T-helper 17 cell (primary cell): ENCODE measurements around the gene APOBEC4. TPM values are rescaled to one million over a fixed set of nuclear protein-coding genes. Genes with fewer than 3 reads are reported as not detected.
A peak's percentile ranks its signal among the peaks of the same experiment; 100 is the strongest.

Experiments used
- ATAC-seq: fragments of 150-1000 bp; cut with Tn5 transposase; 2 replicates; pipeline ENCODE4 v1.10.0; 2021; ENCODE audit warnings: mild to moderate bottlenecking, moderate library complexity
- DNase-seq, 3 donors: peaks; one replicate each; pipeline versions ENCODE4 v3.0.0 to v3.0.0-alpha.2; 2020 to 2021
- H3K9me3 ChIP-seq: one replicate; pipeline ENCODE4 v1.7.0; 2013; ENCODE audit warnings: low read length, mild to moderate bottlenecking; ENCODE audit not compliant: control insufficient read depth, poor library complexity, severe bottlenecking
- H3K27ac Mint-ChIP-seq: one replicate; pipeline ENCODE4 v1.8.0; 2022; ENCODE audit warnings: mild to moderate bottlenecking, moderate library complexity, mixed read lengths
- H3K27me3 Mint-ChIP-seq: one replicate; pipeline ENCODE4 v1.8.0; 2022; ENCODE audit warnings: mixed read lengths
- H3K36me3 Mint-ChIP-seq: one replicate; pipeline ENCODE4 v1.8.0; 2022; ENCODE audit warnings: low read depth, mixed read lengths
- H3K4me1 Mint-ChIP-seq: one replicate; pipeline ENCODE4 v1.8.0; 2022; ENCODE audit warnings: mild to moderate bottlenecking, mixed read lengths
- H3K4me3 Mint-ChIP-seq: one replicate; pipeline ENCODE4 v1.8.0; 2022; ENCODE audit warnings: mild to moderate bottlenecking, moderate library complexity, mixed read lengths
- total RNA-seq, 4 donors: library from RNA in 2 of 4; stranded (reverse) in 2 of 4; gene quantifications; one replicate each; pipeline ENCODE4 v1.2.3 and lab custom pipeline; 2022 to 2026

APOBEC4 gene
- total RNA-seq, 2 donors from 2014 or later = not detected

- Mint-ChIP-seq H3K27me3 (peaks cover 6% of the 10 kb centered on the region), H3K4me3 (no peak overlapping the region), H3K4me1 (peaks cover 28% of the 10 kb centered on the region), H3K27ac (no peak overlapping the region), H3K36me3 (no peaks in the 10 kb centered on the region)
- ATAC-seq = peak; percentile 78
- DNase-seq = peak; percentile 43 to 64 (median 47)
- no peaks in the 10 kb centered on the region for H3K9me3 ChIP-seq
Measured at GRCh38 chr1:183655562-183656075, 2.5 kb upstream of the APOBEC4 start.

GRCh38 chr1:183654706-183655105 is 1.6 kb upstream of the APOBEC4 start:
- Mint-ChIP-seq H3K4me1 (peaks cover 28% of the 10 kb centered on the region), H3K27me3 (no peaks in the 10 kb centered on the region), H3K27ac (no peak overlapping the region), H3K36me3 (no peaks in the 10 kb centered on the region), H3K4me3 (no peak overlapping the region)
- DNase-seq (no peak), ATAC-seq (no peak)
- no peaks in the 10 kb centered on the region for H3K9me3 ChIP-seq

- H3K36me3 Mint-ChIP-seq = no peaks in the 10 kb centered on the region
- no peak overlapping the region for H3K4me3 Mint-ChIP-seq
- DNase-seq = no peak
- peak overlapping the region; percentile 91 for H3K27ac Mint-ChIP-seq
- H3K27me3 Mint-ChIP-seq = no peaks in the 10 kb centered on the region
- ATAC-seq = no peak
- no peaks in the 10 kb centered on the region for H3K9me3 ChIP-seq
- H3K4me1 Mint-ChIP-seq = peaks cover 28% of the 10 kb centered on the region
Measured at GRCh38 chr1:183653876-183654451, 848 bp upstream of the APOBEC4 start.

- H3K36me3 Mint-ChIP-seq = no peaks in the 10 kb centered on the region
- H3K9me3 ChIP-seq = no peaks in the 10 kb centered on the region
- H3K4me1 Mint-ChIP-seq = peaks cover 28% of the 10 kb centered on the region
- no peak for DNase-seq
- H3K27ac Mint-ChIP-seq = peak overlapping the region; percentile 91
- H3K4me3 Mint-ChIP-seq = no peak overlapping the region
- ATAC-seq = no peak
- no peaks in the 10 kb centered on the region for H3K27me3 Mint-ChIP-seq
Measured at GRCh38 chr1:183653462-183653794, 312 bp upstream of the APOBEC4 start.

GRCh38 chr1:183652107-183652506 is 1.0 kb downstream of the APOBEC4 start:
- peak overlapping the region; percentile 89 for H3K27ac Mint-ChIP-seq
- peaks cover 28% of the 10 kb centered on the region for H3K4me1 Mint-ChIP-seq
- peak overlapping the region; percentile 58 for H3K4me3 Mint-ChIP-seq
- no peak for DNase-seq
- ATAC-seq = peak; percentile 77
- H3K9me3 ChIP-seq = no peaks in the 10 kb centered on the region
- H3K36me3 Mint-ChIP-seq = peaks cover 2% of the 10 kb centered on the region
- peaks cover 5% of the 10 kb centered on the region for H3K27me3 Mint-ChIP-seq

- ATAC-seq = no peak
- peaks cover 2% of the 10 kb centered on the region for H3K36me3 Mint-ChIP-seq
- no peaks in the 10 kb centered on the region for H3K9me3 ChIP-seq
- peaks cover 9% of the 10 kb centered on the region for H3K27me3 Mint-ChIP-seq
- peak overlapping the region; percentile 89 for H3K27ac Mint-ChIP-seq
- peak overlapping the region; percentile 58 for H3K4me3 Mint-ChIP-seq
- H3K4me1 Mint-ChIP-seq = peaks cover 31% of the 10 kb centered on the region
- no peak for DNase-seq
Measured at GRCh38 chr1:183651612-183652011, 1.5 kb downstream of the APOBEC4 start.

- Mint-ChIP-seq H3K27ac (no peak overlapping the region), H3K27me3 (peaks cover 18% of the 10 kb centered on the region), H3K4me3 (no peak overlapping the region), H3K4me1 (peaks cover 24% of the 10 kb centered on the region), H3K36me3 (peaks cover 5% of the 10 kb centered on the region)
- ATAC-seq (no peak), DNase-seq (no peak)
- H3K9me3 ChIP-seq = no peaks in the 10 kb centered on the region
Measured at GRCh38 chr1:183648042-183648441, 5.1 kb downstream of the APOBEC4 start.

GRCh38 chr1:183646776-183647175 is 6.3 kb downstream of the APOBEC4 start:
- Mint-ChIP-seq H3K27me3 (peaks cover 18% of the 10 kb centered on the region), H3K4me1 (peaks cover 11% of the 10 kb centered on the region), H3K27ac (no peak overlapping the region), H3K4me3 (no peak overlapping the region), H3K36me3 (peaks cover 5% of the 10 kb centered on the region)
- ATAC-seq (no peak), DNase-seq (no peak)
- H3K9me3 ChIP-seq = no peaks in the 10 kb centered on the region

GRCh38 chr1:183645531-183645930 is 7.6 kb downstream of the APOBEC4 start:
- peaks cover 5% of the 10 kb centered on the region for H3K36me3 Mint-ChIP-seq
- DNase-seq = no peak
- no peak for ATAC-seq
- no peak overlapping the region for H3K4me3 Mint-ChIP-seq
- peaks cover 18% of the 10 kb centered on the region for H3K27me3 Mint-ChIP-seq
- no peaks in the 10 kb centered on the region for H3K9me3 ChIP-seq
- no peak overlapping the region for H3K27ac Mint-ChIP-seq
- peaks cover 9% of the 10 kb centered on the region for H3K4me1 Mint-ChIP-seq

- peaks cover 10% of the 10 kb centered on the region for H3K4me1 Mint-ChIP-seq
- H3K27me3 Mint-ChIP-seq = peaks cover 13% of the 10 kb centered on the region
- ATAC-seq (no peak), DNase-seq (no peak)
- no peaks in the 10 kb centered on the region for H3K9me3 ChIP-seq
- peaks cover 3% of the 10 kb centered on the region for H3K36me3 Mint-ChIP-seq
- no peak overlapping the region for H3K27ac Mint-ChIP-seq
- no peak overlapping the region for H3K4me3 Mint-ChIP-seq
Measured at GRCh38 chr1:183642166-183642565, 10.9 kb downstream of the APOBEC4 start.

- ATAC-seq (no peak), DNase-seq (no peak)
- Mint-ChIP-seq H3K36me3 (peaks cover 4% of the 10 kb centered on the region), H3K4me3 (no peak overlapping the region), H3K4me1 (peaks cover 14% of the 10 kb centered on the region), H3K27me3 (no peaks in the 10 kb centered on the region), H3K27ac (no peak overlapping the region)
- H3K9me3 ChIP-seq = no peaks in the 10 kb centered on the region
Measured at GRCh38 chr1:183640193-183640592, 12.9 kb downstream of the APOBEC4 start.

GRCh38 chr1:183638649-183639387 is 14.3 kb downstream of the APOBEC4 start:
- ATAC-seq (no peak), DNase-seq (no peak)
- Mint-ChIP-seq H3K4me3 (no peak overlapping the region), H3K36me3 (peaks cover 4% of the 10 kb centered on the region), H3K4me1 (peaks cover 18% of the 10 kb centered on the region), H3K27ac (no peak overlapping the region), H3K27me3 (no peaks in the 10 kb centered on the region)
- H3K9me3 ChIP-seq = no peaks in the 10 kb centered on the region

GRCh38 chr1:183636783-183637182 is 16.3 kb downstream of the APOBEC4 start:
- ATAC-seq (no peak), DNase-seq (no peak)
- Mint-ChIP-seq H3K4me3 (peak overlapping the region; percentile 100), H3K36me3 (peaks cover 4% of the 10 kb centered on the region), H3K4me1 (peaks cover 28% of the 10 kb centered on the region), H3K27me3 (no peaks in the 10 kb centered on the region), H3K27ac (peak overlapping the region; percentile 98)
- H3K9me3 ChIP-seq = no peaks in the 10 kb centered on the region

- DNase-seq = no peak
- Mint-ChIP-seq H3K27ac (peak overlapping the region; percentile 98), H3K4me3 (peak overlapping the region; percentile 100), H3K27me3 (no peaks in the 10 kb centered on the region), H3K36me3 (peaks cover 4% of the 10 kb centered on the region), H3K4me1 (peaks cover 28% of the 10 kb centered on the region)
- no peak for ATAC-seq
- no peaks in the 10 kb centered on the region for H3K9me3 ChIP-seq
Measured at GRCh38 chr1:183636334-183636682, 16.8 kb downstream of the APOBEC4 start.
